Stomach (tissue), 9 donors: ENCODE data around the gene SCN5A. TPM values are rescaled to one million over a fixed set of nuclear protein-coding genes. Genes with fewer than 3 reads are reported as not detected.
A peak's percentile ranks its signal among the peaks of the same experiment; 100 is the strongest.

Experiments
- DNase-seq, 2 donors: peaks; one replicate each; pipeline versions ENCODE4 v3.0.0 to v3.0.0-alpha.2; 2013 to 2019
- H3K27ac ChIP-seq, 5 donors: fragments of 200-600 bp in 4 of 5; sonication (generic) in 4 of 5; one replicate each; pipeline ENCODE4 v1.5.1; 2013 to 2019; ENCODE audit warnings: mild to moderate bottlenecking in 1 of 5, moderate library complexity in 1 of 5
- H3K27me3 ChIP-seq, 3 donors: fragments of 200-600 bp; sonication (generic); one replicate each; pipeline ENCODE4 v1.5.1; 2017 to 2019; ENCODE audit warnings: mixed run types in 1 of 3
- H3K36me3 ChIP-seq, 4 donors: fragments of 200-600 bp; sonication (generic); 1 replicate in 3 of 4; 2 replicates in 1 of 4; pipeline ENCODE4 v1.5.1; 2016 to 2019
- H3K4me1 ChIP-seq, 4 donors: fragments of 200-600 bp; sonication (generic); one replicate each; pipeline ENCODE4 v1.5.1; 2016 to 2019
- H3K4me3 ChIP-seq, 4 donors: fragments of 200-600 bp; sonication (generic) in 3 of 4; one replicate each; pipeline ENCODE4 v1.5.1; 2016 to 2019; ENCODE audit warnings: mild to moderate bottlenecking in 1 of 4
- H3K9me3 ChIP-seq, 4 donors: fragments of 200-600 bp; sonication (generic); one replicate each; pipeline ENCODE4 v1.5.1; 2016 to 2019
- EP300 ChIP-seq: sonication (generic); formaldehyde crosslinking; IDR thresholded peaks from one replicate; pipeline ENCODE4 v1.6.1; 2017; ENCODE audit warnings: antibody characterized with exemption
- POLR2A ChIP-seq, 4 donors: fragments of 450-650 bp; IDR thresholded peaks; one replicate each; pipeline ENCODE4 v1.6.1; 2016; ENCODE audit warnings: antibody characterized with exemption in 4 of 4, control low read depth in 2 of 4, mild to moderate bottlenecking in 1 of 4, moderate library complexity in 1 of 4
- POLR2AphosphoS5 ChIP-seq, 3 donors: sonication (generic); formaldehyde crosslinking; IDR thresholded peaks; one replicate each; pipeline ENCODE4 v1.6.1; 2016; ENCODE audit warnings: antibody characterized with exemption in 3 of 3
- WGBS, 5 donors: extraction: QIAGEN DNeasy Blood & Tissue Kit in 3 of 5; methylation state at CpG; one replicate each; pipeline versions ENCODE4 v1.1.5 to v1.1.7; 2013 to 2018; 5-methylcytosine and 5-hydroxymethylcytosine counted together
- intact Hi-C: fragments of 100-400 bp; cut with DNase I; formaldehyde crosslinking; loops from one replicate; pipeline ENCODE4 v1.15.1; 2023; ENCODE audit warnings: low total_unique reads
- polyA plus RNA-seq, 3 donors: library from polyadenylated mRNA; stranded (reverse); fragments of 200-250 nt; gene quantifications; one replicate each; pipeline ENCODE4 v1.2.3, GENCODE V29; 2013
- total RNA-seq, 5 donors: library from RNA; depleted of rRNA; stranded (reverse); fragments of >200 nt; gene quantifications; one replicate each; pipeline versions ENCODE4 v1.1.0 to v1.2.3, GENCODE V29; 2014 to 2016
- TF ChIP-seq, protein P1 (sequence below), 7 experiments: fragments of 450-650 bp in 4 of 7; fragments of 200-600 bp in 3 of 7; sonication (generic) in 3 of 7; IDR thresholded peaks; one replicate each; pipeline ENCODE4 v1.5.1; 2016 to 2019; ENCODE audit warnings: antibody characterized with exemption in 7 of 7, control low read depth in 2 of 7, mild to moderate bottlenecking in 1 of 7
- donor health status: healthy with polysubstance abuse.
- donor health status: Bipolar disorder and iron deficiency.
- donor health status: healthy.

The SCN5A gene
- total and polyA plus RNA-seq, 8 donors: 0.05 to 1.1 (median 0.10) TPM; not detected in 4

- Histone ChIP-seq H3K27ac (no peak overlapping the region), H3K4me3 (no peak overlapping the region), H3K36me3 (no peaks in the 10 kb centered on the region), H3K27me3 (peaks cover 0 to 4% (median 0%) of the 10 kb centered on the region in 3 donors), H3K9me3 (no peaks in the 10 kb centered on the region), H3K4me1 (no peaks in the 10 kb centered on the region)
- no peak for DNase-seq
- WGBS, 5 donors: 42 to 54% (median 44%) methylated on average over 5 of the region's 5 CpGs
- intact Hi-C loops: no loop called here
- no peak for TF ChIP-seq POLR2AphosphoS5 (IDR thresholded peaks at IDR 0.05)
Measured at GRCh38 chr3:38684546-38684945, 35.1 kb upstream of the SCN5A start.

- WGBS, 5 donors: 23 to 40% (median 25%) methylated on average over 4 of the region's 4 CpGs
- intact Hi-C loops: no loop called here
Measured at GRCh38 chr3:38669668-38670067, 20.2 kb upstream of the SCN5A start.

DNA sequence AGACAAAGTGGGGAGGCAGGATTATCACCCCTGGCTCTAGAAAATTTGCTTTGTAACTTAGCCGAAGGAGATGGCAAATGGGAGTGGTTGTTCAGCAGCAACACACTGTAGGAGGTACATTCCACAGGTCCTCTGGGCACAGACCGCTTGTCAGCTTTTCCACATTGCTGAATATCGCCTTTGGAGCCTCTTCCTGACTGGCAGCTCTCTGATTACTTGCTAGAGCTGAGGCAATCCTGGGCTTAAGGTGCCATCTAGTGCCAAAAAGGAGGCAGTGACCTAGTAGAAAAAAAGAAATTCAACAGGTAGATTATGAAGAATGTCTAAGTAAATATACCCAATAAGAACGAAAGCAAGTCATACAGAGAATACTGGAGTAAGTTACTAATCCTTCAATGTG, 13.1 kb upstream of the SCN5A start:
- H3K27me3 ChIP-seq: peaks cover 0 to 37% (median 30%) of the 10 kb centered on the region in 3 donors
- peaks cover 4 to 25% (median 17%) of the 10 kb centered on the region in 4 donors for H3K9me3 ChIP-seq
- TF ChIP-seq POLR2A (IDR thresholded peaks at IDR 0.05) (no peak), EP300 (no peak), POLR2AphosphoS5 (IDR thresholded peaks at IDR 0.05) (no peak)
- TF ChIP-seq, protein P1, sequence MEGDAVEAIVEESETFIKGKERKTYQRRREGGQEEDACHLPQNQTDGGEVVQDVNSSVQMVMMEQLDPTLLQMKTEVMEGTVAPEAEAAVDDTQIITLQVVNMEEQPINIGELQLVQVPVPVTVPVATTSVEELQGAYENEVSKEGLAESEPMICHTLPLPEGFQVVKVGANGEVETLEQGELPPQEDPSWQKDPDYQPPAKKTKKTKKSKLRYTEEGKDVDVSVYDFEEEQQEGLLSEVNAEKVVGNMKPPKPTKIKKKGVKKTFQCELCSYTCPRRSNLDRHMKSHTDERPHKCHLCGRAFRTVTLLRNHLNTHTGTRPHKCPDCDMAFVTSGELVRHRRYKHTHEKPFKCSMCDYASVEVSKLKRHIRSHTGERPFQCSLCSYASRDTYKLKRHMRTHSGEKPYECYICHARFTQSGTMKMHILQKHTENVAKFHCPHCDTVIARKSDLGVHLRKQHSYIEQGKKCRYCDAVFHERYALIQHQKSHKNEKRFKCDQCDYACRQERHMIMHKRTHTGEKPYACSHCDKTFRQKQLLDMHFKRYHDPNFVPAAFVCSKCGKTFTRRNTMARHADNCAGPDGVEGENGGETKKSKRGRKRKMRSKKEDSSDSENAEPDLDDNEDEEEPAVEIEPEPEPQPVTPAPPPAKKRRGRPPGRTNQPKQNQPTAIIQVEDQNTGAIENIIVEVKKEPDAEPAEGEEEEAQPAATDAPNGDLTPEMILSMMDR (IDR thresholded peaks at IDR 0.05): no peak
- no peak overlapping the region for H3K4me3 ChIP-seq
- H3K36me3 ChIP-seq: no peaks in the 10 kb centered on the region
- intact Hi-C loops: no loop called here
- no peak overlapping the region for H3K27ac ChIP-seq
- no peak for DNase-seq
- 34 to 44% (median 41%) methylated on average over 4 of the region's 4 CpGs for WGBS, 5 donors
- no peaks in the 10 kb centered on the region for H3K4me1 ChIP-seq

More at GRCh38 chr3:38669668-38670067, 20.2 kb upstream of the SCN5A start:
- Histone ChIP-seq H3K27ac (no peak overlapping the region), H3K27me3 (no peaks in the 10 kb centered on the region), H3K4me1 (no peaks in the 10 kb centered on the region), H3K9me3 (peaks cover 0 to 5% (median 0%) of the 10 kb centered on the region in 4 donors), H3K36me3 (no peaks in the 10 kb centered on the region), H3K4me3 (no peak overlapping the region)
- no peak for TF ChIP-seq POLR2AphosphoS5 (IDR thresholded peaks at IDR 0.05)
- TF ChIP-seq EP300: no peak
- TF ChIP-seq POLR2A (IDR thresholded peaks at IDR 0.05): no peak
- TF ChIP-seq, protein P1 (IDR thresholded peaks at IDR 0.05): no peak
- no peak for DNase-seq

- H3K27me3 ChIP-seq: peaks cover 4 to 64% (median 44%) of the 10 kb centered on the region in 3 donors
- H3K36me3 ChIP-seq: no peaks in the 10 kb centered on the region
- no peak overlapping the region for H3K27ac ChIP-seq
- peaks cover 4 to 25% (median 17%) of the 10 kb centered on the region in 4 donors for H3K9me3 ChIP-seq
- DNase-seq: no peak
- 7 to 19% (median 12%) methylated on average over 9 of the region's 9 CpGs for WGBS, 5 donors
- H3K4me3 ChIP-seq: no peak overlapping the region
- intact Hi-C loops: loop anchor here (5.0 kb wide), 1 partner anchor 132 kb away; no protein-coding TSS in a partner anchor
- no peak for TF ChIP-seq EP300
- no peak for TF ChIP-seq POLR2A (IDR thresholded peaks at IDR 0.05)
- no peaks in the 10 kb centered on the region for H3K4me1 ChIP-seq
Measured at GRCh38 chr3:38658841-38659240, 9.4 kb upstream of the SCN5A start.

- H3K36me3 ChIP-seq: no peaks in the 10 kb centered on the region
- 52 to 62% (median 57%) methylated on average over 5 of the region's 5 CpGs for WGBS, 5 donors
- no peak overlapping the region for H3K27ac ChIP-seq
- peaks cover 4 to 78% (median 44%) of the 10 kb centered on the region in 3 donors for H3K27me3 ChIP-seq
- TF ChIP-seq EP300 (no peak), POLR2A (IDR thresholded peaks at IDR 0.05) (no peak), POLR2AphosphoS5 (IDR thresholded peaks at IDR 0.05) (no peak)
- intact Hi-C loops: loop anchor here (5.0 kb wide), 1 partner anchor 130 kb away; no protein-coding TSS in a partner anchor
- no peak overlapping the region for H3K4me3 ChIP-seq
- peaks cover 0 to 17% (median 11%) of the 10 kb centered on the region in 4 donors for H3K9me3 ChIP-seq
- no peak for DNase-seq
- no peaks in the 10 kb centered on the region for H3K4me1 ChIP-seq
Measured at GRCh38 chr3:38657369-38657768, 7.9 kb upstream of the SCN5A start.

- Histone ChIP-seq H3K9me3 (peaks cover 0 to under 1% (median 0%) of the 10 kb centered on the region in 4 donors), H3K4me3 (no peak overlapping the region), H3K27me3 (peaks cover 4 to 85% (median 48%) of the 10 kb centered on the region in 3 donors), H3K27ac (no peak overlapping the region), H3K4me1 (peaks cover 0 to 7% (median 5%) of the 10 kb centered on the region in 4 donors), H3K36me3 (no peaks in the 10 kb centered on the region)
- peak in 1 of 2 donors; percentile 73 for DNase-seq
- 12 to 20% (median 18%) methylated on average over 7 of the region's 7 CpGs for WGBS, 5 donors
- TF ChIP-seq EP300 (no peak), POLR2A (IDR thresholded peaks at IDR 0.05) (no peak), POLR2AphosphoS5 (IDR thresholded peaks at IDR 0.05) (no peak)
- TF ChIP-seq, protein P1 (IDR thresholded peaks at IDR 0.05): peak in 1 of 7 experiments; percentile 7
- intact Hi-C loops: loop anchor here (5.0 kb wide), 1 partner anchor 129 kb away; no protein-coding TSS in a partner anchor
Measured at GRCh38 chr3:38655708-38656300, 6.3 kb upstream of the SCN5A start.
